Body of pancreas (tissue), 4 donors: ENCODE results near the gene IQGAP2.

Experiments
- CTCF ChIP-seq, 7 experiments: fragments of 450-650 bp in 4 of 7; fragments of 200-600 bp in 3 of 7; sonication (generic) in 3 of 7; IDR thresholded peaks; one replicate each; pipeline ENCODE4 v1.5.1; 2016 to 2019; ENCODE audit warnings: antibody characterized with exemption in 7 of 7
- POLR2A ChIP-seq, 3 donors: fragments of 450-650 bp; IDR thresholded peaks; one replicate each; pipeline ENCODE4 v1.6.1; 2016; ENCODE audit warnings: antibody characterized with exemption in 3 of 3, mild to moderate bottlenecking in 2 of 3

GRCh38 chr5:76617229-76617628, 214.1 kb downstream of the IQGAP2 start:
- TF ChIP-seq CTCF (IDR thresholded peaks at IDR 0.05) (no peak), POLR2A (IDR thresholded peaks at IDR 0.05) (no peak)
